Fibroblast of lung (primary cell): ENCODE measurements around the gene USP47. TPM values are rescaled to one million over a fixed set of nuclear protein-coding genes. Genes with fewer than 3 reads are reported as not detected.
A peak's percentile ranks its signal among the peaks of the same experiment; 100 is the strongest.

ENCODE experiments used
- DNase-seq, 2 donors: peaks; one replicate each; pipeline versions ENCODE4 v3.0.0 to v3.0.0-alpha.2; 2010; ENCODE audit warnings: low read depth in 2 of 2
- H2AFZ ChIP-seq: 2 replicates; pipeline ENCODE4 v1.5.1; 2012; ENCODE audit warnings: low read length, control low read depth, inconsistent platforms
- H3K27ac ChIP-seq: 2 replicates; pipeline ENCODE4 v1.5.1; 2011; ENCODE audit warnings: low read length, control low read depth; ENCODE audit not compliant: insufficient read depth
- H3K27me3 ChIP-seq: 2 replicates; pipeline ENCODE4 v1.5.1; 2011; ENCODE audit warnings: mild to moderate bottlenecking, low read length; ENCODE audit not compliant: control insufficient read depth, insufficient read depth
- H3K36me3 ChIP-seq: 2 replicates; pipeline ENCODE4 v1.5.1; 2011; ENCODE audit warnings: low read length; ENCODE audit not compliant: control insufficient read depth, insufficient read depth
- H3K4me1 ChIP-seq: 2 replicates; pipeline ENCODE4 v1.5.1; 2011; ENCODE audit warnings: low read length; ENCODE audit not compliant: control insufficient read depth, insufficient read depth; ENCODE audit errors: extremely low read depth
- H3K4me2 ChIP-seq: 2 replicates; pipeline ENCODE4 v1.5.1; 2011; ENCODE audit warnings: low read length, control low read depth; ENCODE audit not compliant: insufficient read depth; ENCODE audit errors: extremely low read depth
- H3K4me3 ChIP-seq, 4 experiments: fragments of 200-600 bp in 1 of 4; sonication (generic) in 1 of 4; replicated peaks in 1 of 4; 2 replicates each; pipeline ENCODE4 v1.5.1; 2011 to 2016; ENCODE audit warnings: low read length in 4 of 4, low read depth in 3 of 4, mild to moderate bottlenecking in 3 of 4, control low read depth in 2 of 4, inconsistent platforms in 1 of 4, mixed read lengths in 1 of 4; ENCODE audit not compliant: insufficient read depth in 1 of 4; ENCODE audit errors: control extremely low read depth in 1 of 4
- H3K79me2 ChIP-seq: 2 replicates; pipeline ENCODE4 v1.5.1; 2012; ENCODE audit warnings: mild to moderate bottlenecking, low read length, inconsistent platforms; ENCODE audit not compliant: control insufficient read depth, insufficient read depth
- H3K9ac ChIP-seq: 2 replicates; pipeline ENCODE4 v1.5.1; 2011; ENCODE audit warnings: mild to moderate bottlenecking, low read length, control low read depth; ENCODE audit not compliant: insufficient read depth
- H3K9me3 ChIP-seq: 2 replicates; pipeline ENCODE4 v1.5.1; 2012; ENCODE audit warnings: low read depth, low read length; ENCODE audit not compliant: control insufficient read depth, insufficient read depth
- H4K20me1 ChIP-seq: 2 replicates; pipeline ENCODE4 v1.5.1; 2011; ENCODE audit warnings: low read length; ENCODE audit not compliant: control insufficient read depth, insufficient read depth; ENCODE audit errors: extremely low read depth
- CTCF ChIP-seq, 2 donors: IDR thresholded peaks in 1 of 2; conservative IDR thresholded peaks in 1 of 2; 1 replicate in 1 of 2; 2 replicates in 1 of 2; pipeline ENCODE4 v1.5.1; 2011 to 2012; ENCODE audit warnings: low read length in 2 of 2, control low read depth in 1 of 2, inconsistent platforms in 1 of 2, low read depth in 1 of 2, mild to moderate bottlenecking in 1 of 2
- EZH2 ChIP-seq: IDR thresholded peaks from 2 replicates; pipeline ENCODE4 v1.5.1; 2012; ENCODE audit warnings: low read length, control low read depth, mild to moderate bottlenecking; ENCODE audit errors: missing control alignments
- polyA plus RNA-seq, 2 donors: library from polyadenylated mRNA; depleted of rRNA in 1 of 2; stranded (reverse) in 1 of 2; unstranded in 1 of 2; fragments of >200 nt; gene quantifications; 2 replicates each; pipeline ENCODE4 v1.2.1, GENCODE V29; 2011 to 2012; ENCODE audit warnings: missing spikeins in 1 of 2
- total RNA-seq: library from RNA; depleted of rRNA; stranded (reverse); fragments of >200 nt; gene quantifications from 2 replicates; pipeline ENCODE4 v1.2.1, GENCODE V29; 2014

USP47 gene
- total and polyA plus RNA-seq, 2 donors (not counting 1 experiment from before 2014, with no cell fraction given), result 40.3 to 162 TPM

- H3K4me2 ChIP-seq, result no peak overlapping the region
- H3K9ac ChIP-seq, result no peak overlapping the region
- H3K27ac ChIP-seq, result no peak overlapping the region
- TF ChIP-seq CTCF (conservative IDR thresholded peaks at IDR 0.05 in 1 of 2, IDR thresholded peaks at IDR 0.05 in 1 of 2; ENCODE audit: low read depth in 1 of 2, low read length in 2 of 2), result no peak
- TF ChIP-seq EZH2, result no peak
- no peaks in the 10 kb centered on the region for H3K27me3 ChIP-seq
- peaks cover 13% of the 10 kb centered on the region for H3K79me2 ChIP-seq
- H3K4me3 ChIP-seq, result no peak overlapping the region
- H4K20me1 ChIP-seq, result no peaks in the 10 kb centered on the region
- H3K36me3 ChIP-seq, result peaks cover 14% of the 10 kb centered on the region
- no peaks in the 10 kb centered on the region for H3K9me3 ChIP-seq
- peaks cover 52% of the 10 kb centered on the region for H3K4me1 ChIP-seq
- no peak overlapping the region for H2AFZ ChIP-seq
- no peak for DNase-seq
Observed at GRCh38 chr11:11971906-11972547, 130.3 kb downstream of the USP47 start.

GRCh38 chr11:11972730-11973341, 131.1 kb downstream of the USP47 start:
- Histone ChIP-seq H3K9me3 (no peaks in the 10 kb centered on the region), H3K27ac (peak overlapping the region; percentile 54), H2AFZ (no peak overlapping the region), H3K36me3 (peaks cover 8% of the 10 kb centered on the region), H3K27me3 (no peaks in the 10 kb centered on the region), H3K9ac (peak overlapping the region; percentile 10), H3K4me2 (no peak overlapping the region), H3K79me2 (peaks cover 13% of the 10 kb centered on the region), H3K4me3 (no peak overlapping the region), H4K20me1 (no peaks in the 10 kb centered on the region), H3K4me1 (peaks cover 58% of the 10 kb centered on the region)
- TF ChIP-seq CTCF (conservative IDR thresholded peaks at IDR 0.05 in 1 of 2, IDR thresholded peaks at IDR 0.05 in 1 of 2; ENCODE audit: low read depth in 1 of 2, low read length in 2 of 2) (no peak), EZH2 (no peak)
- DNase-seq, result no peak

- Histone ChIP-seq H3K4me3 (no peak overlapping the region), H4K20me1 (no peaks in the 10 kb centered on the region), H3K27ac (peak overlapping the region; percentile 54), H3K4me1 (peaks cover 61% of the 10 kb centered on the region), H3K4me2 (peak overlapping the region; percentile 46), H3K79me2 (peaks cover 13% of the 10 kb centered on the region), H3K9me3 (no peaks in the 10 kb centered on the region), H2AFZ (no peak overlapping the region), H3K9ac (peak overlapping the region; percentile 10), H3K36me3 (peaks cover 5% of the 10 kb centered on the region), H3K27me3 (no peaks in the 10 kb centered on the region)
- peak; percentile 65 to 86 for DNase-seq
- TF ChIP-seq EZH2, result no peak
- no peak for TF ChIP-seq CTCF (conservative IDR thresholded peaks at IDR 0.05 in 1 of 2, IDR thresholded peaks at IDR 0.05 in 1 of 2; ENCODE audit: low read depth in 1 of 2, low read length in 2 of 2)
Observed at GRCh38 chr11:11973361-11973800, 131.6 kb downstream of the USP47 start.
